ENCODE results near the gene ITPRIP. TPM values are rescaled to one million over a fixed set of nuclear protein-coding genes. Genes with fewer than 3 reads are reported as not detected.

The ITPRIP gene
- total and polyA plus RNA-seq, 2 experiments from 2014 or later = 5.9 to 9.0 TPM

DNA sequence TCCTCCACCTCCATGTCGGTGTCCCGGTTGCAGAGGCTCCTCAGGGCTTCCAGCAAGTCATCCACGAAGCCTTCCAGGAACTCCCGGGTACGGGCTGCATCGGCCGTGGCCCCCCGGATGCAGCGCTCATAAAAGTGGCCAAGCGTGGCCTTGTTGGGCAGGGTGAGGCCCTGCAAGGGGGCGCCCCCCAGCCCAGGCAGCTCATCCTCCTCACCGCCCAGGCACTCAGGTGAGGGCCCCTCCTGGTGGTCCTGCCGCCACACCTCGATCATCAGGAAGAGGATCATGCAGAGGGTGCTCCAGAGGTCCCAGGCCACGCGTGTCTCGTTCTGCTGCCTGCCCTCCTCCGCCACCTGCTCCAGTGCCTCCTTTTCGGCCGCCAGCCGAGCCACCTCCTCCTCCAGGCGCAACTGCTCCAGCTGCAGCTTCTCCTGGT lies 22.8 kb downstream of the ITPRIP start:
- H3K4me1 ChIP-seq (ENCODE audit: insufficient read depth) = peaks cover 12% of the 10 kb centered on the region
- no peak overlapping the region for H3K4me2 ChIP-seq
- no peak overlapping the region for H3K4me3 ChIP-seq
- H3K79me2 ChIP-seq = peaks cover 28% of the 10 kb centered on the region
- no peak for DNase-seq (ENCODE audit: low spot score)
- no peaks in the 10 kb centered on the region for H3K9me2 ChIP-seq (replicated peaks; ENCODE audit: insufficient read depth)
- no peaks in the 10 kb centered on the region for H3K36me3 ChIP-seq (replicated peaks; ENCODE audit: insufficient read depth, low read depth)
- H2AFZ ChIP-seq = no peak overlapping the region
- H3K9me3 ChIP-seq (ENCODE audit: low read depth) = no peaks in the 10 kb centered on the region
- no peak overlapping the region for H3K27ac ChIP-seq
- H3K27me3 ChIP-seq = no peaks in the 10 kb centered on the region
- peaks cover 3% of the 10 kb centered on the region for H4K20me1 ChIP-seq (ENCODE audit: insufficient read depth, poor library complexity, severe bottlenecking)
- TF ChIP-seq, protein P1, sequence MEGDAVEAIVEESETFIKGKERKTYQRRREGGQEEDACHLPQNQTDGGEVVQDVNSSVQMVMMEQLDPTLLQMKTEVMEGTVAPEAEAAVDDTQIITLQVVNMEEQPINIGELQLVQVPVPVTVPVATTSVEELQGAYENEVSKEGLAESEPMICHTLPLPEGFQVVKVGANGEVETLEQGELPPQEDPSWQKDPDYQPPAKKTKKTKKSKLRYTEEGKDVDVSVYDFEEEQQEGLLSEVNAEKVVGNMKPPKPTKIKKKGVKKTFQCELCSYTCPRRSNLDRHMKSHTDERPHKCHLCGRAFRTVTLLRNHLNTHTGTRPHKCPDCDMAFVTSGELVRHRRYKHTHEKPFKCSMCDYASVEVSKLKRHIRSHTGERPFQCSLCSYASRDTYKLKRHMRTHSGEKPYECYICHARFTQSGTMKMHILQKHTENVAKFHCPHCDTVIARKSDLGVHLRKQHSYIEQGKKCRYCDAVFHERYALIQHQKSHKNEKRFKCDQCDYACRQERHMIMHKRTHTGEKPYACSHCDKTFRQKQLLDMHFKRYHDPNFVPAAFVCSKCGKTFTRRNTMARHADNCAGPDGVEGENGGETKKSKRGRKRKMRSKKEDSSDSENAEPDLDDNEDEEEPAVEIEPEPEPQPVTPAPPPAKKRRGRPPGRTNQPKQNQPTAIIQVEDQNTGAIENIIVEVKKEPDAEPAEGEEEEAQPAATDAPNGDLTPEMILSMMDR (IDR thresholded peaks at IDR 0.05; ENCODE audit: poor library complexity) = no peak
- TF ChIP-seq EZH2 (IDR thresholded peaks at IDR 0.05; ENCODE audit: borderline replicate concordance) = no peak
- no peak for TF ChIP-seq EZH2phosphoT487 (IDR thresholded peaks at IDR 0.05; ENCODE audit: low read depth, severe bottlenecking, unreplicated experiment)
- WGBS (ENCODE audit: low lambda C conversion rate, missing lambda C conversion rate) = 100% methylated on average over 14 of the region's 22 CpGs

DNA sequence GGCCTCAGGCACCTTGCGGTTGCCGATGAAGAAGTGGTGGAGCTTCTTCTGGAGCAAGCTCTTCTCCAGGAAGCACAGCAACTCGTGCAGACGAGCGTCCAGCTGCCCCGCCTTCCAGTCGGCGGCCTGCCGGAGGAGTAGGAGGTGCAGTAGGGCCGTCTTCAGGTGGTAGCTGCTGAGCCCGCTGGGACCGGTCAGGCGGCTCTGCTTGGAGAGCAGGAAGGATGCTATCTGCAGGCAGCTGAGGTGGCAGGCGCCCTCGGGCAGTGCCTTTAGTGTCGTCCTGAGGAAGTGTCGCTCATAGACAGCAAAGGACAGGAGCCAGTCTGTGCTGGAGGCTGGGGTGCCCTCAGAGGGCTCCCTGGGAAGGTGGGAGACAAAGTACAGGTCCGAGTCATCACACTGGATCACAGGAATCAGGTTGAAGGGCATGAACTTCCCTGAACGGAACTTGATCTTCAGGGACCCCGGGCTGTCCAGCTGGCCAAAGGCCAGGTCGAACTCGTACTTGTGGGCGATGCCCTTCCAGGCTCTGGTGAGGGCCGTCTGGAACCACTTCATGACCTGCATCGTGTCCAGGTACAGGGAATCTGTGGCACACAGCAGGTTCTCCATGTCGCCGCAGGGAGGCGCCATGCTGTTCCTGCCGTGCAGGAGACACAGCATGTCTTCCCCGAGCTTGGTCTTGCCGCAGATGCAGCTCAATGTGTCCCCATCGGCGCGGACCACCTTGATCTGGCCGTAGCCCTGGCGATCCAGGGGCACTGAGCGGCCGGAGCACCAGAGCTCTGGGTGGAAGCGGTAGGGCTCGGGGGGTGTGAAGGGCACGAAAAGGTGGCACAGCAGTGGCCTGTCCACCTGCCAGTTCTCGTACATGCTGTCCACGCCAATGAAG lies 23.4 kb downstream of the ITPRIP start:
- Histone ChIP-seq H3K4me1 (ENCODE audit: insufficient read depth) (peaks cover 5% of the 10 kb centered on the region), H3K36me3 (replicated peaks; ENCODE audit: insufficient read depth, low read depth) (no peaks in the 10 kb centered on the region), H3K27me3 (no peaks in the 10 kb centered on the region), H3K9me3 (ENCODE audit: low read depth) (no peaks in the 10 kb centered on the region), H3K27ac (no peak overlapping the region), H3K4me3 (no peak overlapping the region), H4K20me1 (ENCODE audit: insufficient read depth, poor library complexity, severe bottlenecking) (peaks cover 3% of the 10 kb centered on the region), H3K4me2 (no peak overlapping the region), H3K79me2 (peaks cover 22% of the 10 kb centered on the region), H2AFZ (no peak overlapping the region), H3K9me2 (replicated peaks; ENCODE audit: insufficient read depth) (no peaks in the 10 kb centered on the region)
- TF ChIP-seq EZH2phosphoT487 (IDR thresholded peaks at IDR 0.05; ENCODE audit: low read depth, severe bottlenecking, unreplicated experiment) (no peak), EZH2 (IDR thresholded peaks at IDR 0.05; ENCODE audit: borderline replicate concordance) (no peak)
- TF ChIP-seq, protein P1 (IDR thresholded peaks at IDR 0.05; ENCODE audit: poor library complexity) = no peak
- no peak for DNase-seq (ENCODE audit: low spot score)
- WGBS (ENCODE audit: low lambda C conversion rate, missing lambda C conversion rate) = 95% methylated on average over 43 of the region's 43 CpGs

DNA sequence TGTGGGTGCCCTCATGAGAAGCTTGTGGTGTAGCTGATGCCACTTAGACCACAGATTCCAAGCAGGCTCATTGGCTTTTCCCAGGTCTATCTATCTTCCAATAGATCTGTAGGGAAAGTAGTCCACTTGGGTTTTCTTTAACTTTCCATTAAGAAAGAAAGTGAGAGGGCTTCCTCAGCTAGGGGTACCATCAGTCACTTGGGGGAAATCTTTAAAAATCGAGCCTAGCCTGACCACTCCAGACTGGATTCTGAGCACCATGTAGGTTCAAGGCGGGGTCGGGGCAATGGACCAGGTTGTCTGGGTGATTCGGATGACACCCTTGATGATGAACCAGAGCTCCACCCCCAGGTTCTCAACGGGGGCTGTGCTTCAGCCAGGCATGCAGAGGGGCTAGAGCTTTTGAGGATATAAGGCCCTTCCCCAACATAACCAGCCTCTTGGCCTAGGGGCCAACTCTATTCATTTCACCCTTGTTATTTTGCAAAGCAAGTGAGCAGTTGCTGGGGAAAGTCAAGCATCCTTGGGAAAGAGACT lies 27.0 kb downstream of the ITPRIP start:
- peaks cover 2% of the 10 kb centered on the region for H3K79me2 ChIP-seq
- TF ChIP-seq EZH2 (IDR thresholded peaks at IDR 0.05; ENCODE audit: borderline replicate concordance) (no peak), EZH2phosphoT487 (IDR thresholded peaks at IDR 0.05; ENCODE audit: low read depth, severe bottlenecking, unreplicated experiment) (no peak)
- TF ChIP-seq, protein P1 (IDR thresholded peaks at IDR 0.05; ENCODE audit: poor library complexity) = no peak

More for the DNA sequence above, 27.0 kb downstream of the ITPRIP start:
- H3K4me1 ChIP-seq (ENCODE audit: insufficient read depth) = no peaks in the 10 kb centered on the region
- no peak overlapping the region for H3K4me3 ChIP-seq
- no peak overlapping the region for H2AFZ ChIP-seq
- H3K9me2 ChIP-seq (replicated peaks; ENCODE audit: insufficient read depth) = no peaks in the 10 kb centered on the region
- no peak for DNase-seq (ENCODE audit: low spot score)
- no peak overlapping the region for H3K27ac ChIP-seq
- no peaks in the 10 kb centered on the region for H3K36me3 ChIP-seq (replicated peaks; ENCODE audit: insufficient read depth, low read depth)
- peaks cover 3% of the 10 kb centered on the region for H4K20me1 ChIP-seq (ENCODE audit: insufficient read depth, poor library complexity, severe bottlenecking)
- 94% methylated on average over 5 of the region's 5 CpGs for WGBS (ENCODE audit: low lambda C conversion rate, missing lambda C conversion rate)
- H3K9me3 ChIP-seq (ENCODE audit: low read depth) = no peaks in the 10 kb centered on the region
- no peak overlapping the region for H3K4me2 ChIP-seq
- no peaks in the 10 kb centered on the region for H3K27me3 ChIP-seq
